Measurements from ENCODE around the gene MAP2K3.

MAP2K3 gene

GRCh38 chr17:21240369-21241055, 44.0 kb upstream of the MAP2K3 start:
- Histone ChIP-seq H3K23ac (ENCODE audit: low read depth, low read length, poor library complexity) (no peak overlapping the region), H3K4me2 (ENCODE audit: insufficient read depth, low read length, poor library complexity, severe bottlenecking) (no peak overlapping the region), H2BK12ac (ENCODE audit: low read length) (peak overlapping the region; percentile 4), H3K4me3 (ENCODE audit: low read length in 2 of 2) (no peak overlapping the region), H4K91ac (ENCODE audit: low read depth, low read length, poor library complexity) (no peak overlapping the region), H2AK5ac (ENCODE audit: low read depth, low read length) (peak overlapping the region; percentile 3), H3K9me3 (replicated peaks in 1 of 2; ENCODE audit: control insufficient read depth in 2 of 2, insufficient read depth in 1 of 2, low read depth in 1 of 2, low read length in 2 of 2) (no peaks in the 10 kb centered on the region), H2BK15ac (ENCODE audit: low read length) (peak overlapping the region; percentile 15), H3K27me3 (ENCODE audit: control insufficient read depth in 3 of 3, insufficient read depth in 3 of 3, low read depth in 1 of 3, low read length in 3 of 3) (no peaks in the 10 kb centered on the region), H3K4me1 (ENCODE audit: control insufficient read depth in 2 of 2, insufficient read depth in 1 of 2, low read depth in 1 of 2, low read length in 2 of 2) (peaks cover 14 to 18% of the 10 kb centered on the region in 2 donors), H4K8ac (ENCODE audit: low read depth, low read length) (no peak overlapping the region), H2BK5ac (ENCODE audit: low read length) (no peak overlapping the region), H3K4ac (ENCODE audit: low read length) (no peak overlapping the region), H3K18ac (ENCODE audit: low read length) (peak overlapping the region; percentile 89), H3K14ac (ENCODE audit: low read length) (no peak overlapping the region), H2AFZ (ENCODE audit: low read length) (peak overlapping the region; percentile 56), H3K36me3 (replicated peaks in 1 of 2; ENCODE audit: control insufficient read depth in 2 of 2, insufficient read depth in 2 of 2, low read length in 2 of 2) (no peaks in the 10 kb centered on the region), H3K9ac (ENCODE audit: low read depth, low read length, poor library complexity) (no peak overlapping the region), H3K79me1 (ENCODE audit: low read depth, low read length) (no peaks in the 10 kb centered on the region), H2BK120ac (ENCODE audit: low read depth, low read length) (no peak overlapping the region), H3K27ac (replicated peaks; ENCODE audit: low read length) (no peak overlapping the region)
- DNase-seq (ENCODE audit: low spot score), result no peak
- no CpG with 5 or more reads among the region's 25 CpGs for WGBS, 2 donors (ENCODE audit: extremely low coverage in 2 of 2, insufficient read length in 2 of 2, insufficient replicate concordance in 1 of 2)

GRCh38 chr17:21241564-21241963, 42.9 kb upstream of the MAP2K3 start:
- Histone ChIP-seq H2BK5ac (ENCODE audit: low read length) (peak overlapping the region; percentile 39), H2BK12ac (ENCODE audit: low read length) (no peak overlapping the region), H3K9me3 (replicated peaks in 1 of 2; ENCODE audit: control insufficient read depth in 2 of 2, insufficient read depth in 1 of 2, low read depth in 1 of 2, low read length in 2 of 2) (no peaks in the 10 kb centered on the region), H2AFZ (ENCODE audit: low read length) (no peak overlapping the region), H3K14ac (ENCODE audit: low read length) (no peak overlapping the region), H3K23ac (ENCODE audit: low read depth, low read length, poor library complexity) (no peak overlapping the region), H3K27me3 (ENCODE audit: control insufficient read depth in 3 of 3, insufficient read depth in 3 of 3, low read depth in 1 of 3, low read length in 3 of 3) (no peaks in the 10 kb centered on the region), H4K91ac (ENCODE audit: low read depth, low read length, poor library complexity) (no peak overlapping the region), H3K9ac (ENCODE audit: low read depth, low read length, poor library complexity) (peak overlapping the region; percentile 50), H3K4ac (ENCODE audit: low read length) (no peak overlapping the region), H3K79me1 (ENCODE audit: low read depth, low read length) (peaks cover under 1% of the 10 kb centered on the region), H2AK5ac (ENCODE audit: low read depth, low read length) (peak overlapping the region; percentile 31), H3K4me1 (ENCODE audit: control insufficient read depth in 2 of 2, insufficient read depth in 1 of 2, low read depth in 1 of 2, low read length in 2 of 2) (peaks cover 14 to 18% of the 10 kb centered on the region in 2 donors), H3K36me3 (replicated peaks in 1 of 2; ENCODE audit: control insufficient read depth in 2 of 2, insufficient read depth in 2 of 2, low read length in 2 of 2) (no peaks in the 10 kb centered on the region), H3K4me2 (ENCODE audit: insufficient read depth, low read length, poor library complexity, severe bottlenecking) (no peak overlapping the region), H3K27ac (replicated peaks; ENCODE audit: low read length) (no peak overlapping the region), H3K18ac (ENCODE audit: low read length) (peak overlapping the region; percentile 84), H4K8ac (ENCODE audit: low read depth, low read length) (no peak overlapping the region), H2BK120ac (ENCODE audit: low read depth, low read length) (no peak overlapping the region), H2BK15ac (ENCODE audit: low read length) (peak overlapping the region; percentile 38), H3K4me3 (ENCODE audit: low read length in 2 of 2) (no peak overlapping the region)
- no peak for DNase-seq (ENCODE audit: low spot score)
- no CpG with 5 or more reads among the region's 11 CpGs for WGBS, 2 donors (ENCODE audit: extremely low coverage in 2 of 2, insufficient read length in 2 of 2, insufficient replicate concordance in 1 of 2)

- no peak overlapping the region for H4K91ac ChIP-seq (ENCODE audit: low read depth, low read length, poor library complexity)
- no peak overlapping the region for H3K4ac ChIP-seq (ENCODE audit: low read length)
- H2BK5ac ChIP-seq (ENCODE audit: low read length), result peak overlapping the region; percentile 39
- H3K79me1 ChIP-seq (ENCODE audit: low read depth, low read length), result peaks cover 3% of the 10 kb centered on the region
- WGBS, 2 donors (ENCODE audit: extremely low coverage in 2 of 2, insufficient read length in 2 of 2, insufficient replicate concordance in 1 of 2), result no CpG with 5 or more reads among the region's 11 CpGs
- peak overlapping the region; percentile 64 for H2BK12ac ChIP-seq (ENCODE audit: low read length)
- no peak for DNase-seq (ENCODE audit: low spot score)
- H3K9ac ChIP-seq (ENCODE audit: low read depth, low read length, poor library complexity), result peak overlapping the region; percentile 50
- no peak overlapping the region for H3K4me3 ChIP-seq (ENCODE audit: low read length in 2 of 2)
- H3K27me3 ChIP-seq (ENCODE audit: control insufficient read depth in 3 of 3, insufficient read depth in 3 of 3, low read depth in 1 of 3, low read length in 3 of 3), result no peaks in the 10 kb centered on the region
- H3K27ac ChIP-seq (replicated peaks; ENCODE audit: low read length), result no peak overlapping the region
- H2AK5ac ChIP-seq (ENCODE audit: low read depth, low read length), result peak overlapping the region; percentile 14
- H2BK15ac ChIP-seq (ENCODE audit: low read length), result no peak overlapping the region
- peaks cover 14 to 18% of the 10 kb centered on the region in 2 donors for H3K4me1 ChIP-seq (ENCODE audit: control insufficient read depth in 2 of 2, insufficient read depth in 1 of 2, low read depth in 1 of 2, low read length in 2 of 2)
- H3K14ac ChIP-seq (ENCODE audit: low read length), result no peak overlapping the region
- no peak overlapping the region for H3K4me2 ChIP-seq (ENCODE audit: insufficient read depth, low read length, poor library complexity, severe bottlenecking)
- H3K9me3 ChIP-seq (replicated peaks in 1 of 2; ENCODE audit: control insufficient read depth in 2 of 2, insufficient read depth in 1 of 2, low read depth in 1 of 2, low read length in 2 of 2), result no peaks in the 10 kb centered on the region
- H3K18ac ChIP-seq (ENCODE audit: low read length), result peak overlapping the region; percentile 4
- no peak overlapping the region for H2BK120ac ChIP-seq (ENCODE audit: low read depth, low read length)
- no peak overlapping the region for H2AFZ ChIP-seq (ENCODE audit: low read length)
- H3K36me3 ChIP-seq (replicated peaks in 1 of 2; ENCODE audit: control insufficient read depth in 2 of 2, insufficient read depth in 2 of 2, low read length in 2 of 2), result no peaks in the 10 kb centered on the region
- H4K8ac ChIP-seq (ENCODE audit: low read depth, low read length), result no peak overlapping the region
- H3K23ac ChIP-seq (ENCODE audit: low read depth, low read length, poor library complexity), result no peak overlapping the region
Measured at GRCh38 chr17:21242026-21242697, 42.3 kb upstream of the MAP2K3 start.

DNA sequence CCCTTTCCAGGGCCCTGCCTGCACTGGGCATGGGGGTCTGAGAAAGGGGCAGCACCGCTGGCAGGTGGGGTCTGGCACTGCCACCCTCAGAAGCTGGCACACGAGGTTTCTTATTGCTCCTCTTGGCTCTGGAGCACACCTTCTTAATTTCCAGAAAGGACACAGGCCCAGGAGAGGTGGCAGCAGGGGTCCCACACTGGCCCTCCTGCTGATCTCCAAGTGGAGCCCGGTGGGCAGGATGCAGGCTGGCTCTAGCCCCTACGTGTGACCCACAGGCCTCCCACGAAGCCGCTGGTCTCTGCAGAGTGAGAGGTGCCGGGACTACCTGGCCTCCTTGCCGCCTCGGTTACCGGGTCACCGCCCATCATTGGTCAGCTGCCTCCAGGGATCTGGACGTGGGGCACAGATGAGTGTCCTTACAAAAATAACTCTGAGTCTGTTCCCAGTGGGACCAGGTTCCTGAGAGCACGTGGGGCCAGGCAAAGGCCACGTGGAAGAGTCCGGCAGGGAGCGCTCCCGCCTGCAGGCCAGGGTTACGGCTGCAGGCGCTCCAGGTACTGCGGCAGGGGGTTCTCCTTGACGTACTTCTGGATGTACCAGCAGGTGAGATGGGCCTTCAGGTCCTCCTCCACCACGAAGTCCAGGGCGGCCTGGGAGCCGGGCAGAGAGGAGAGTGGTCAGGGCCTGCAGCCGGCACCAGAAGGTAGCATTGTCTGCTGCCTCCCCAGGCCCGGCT, 41.6 kb upstream of the MAP2K3 start:
- no peak overlapping the region for H4K8ac ChIP-seq (ENCODE audit: low read depth, low read length)
- peak overlapping the region; percentile 13 for H3K23ac ChIP-seq (ENCODE audit: low read depth, low read length, poor library complexity)
- no peak overlapping the region for H3K4ac ChIP-seq (ENCODE audit: low read length)
- H3K14ac ChIP-seq (ENCODE audit: low read length), result no peak overlapping the region
- no peak overlapping the region for H2BK15ac ChIP-seq (ENCODE audit: low read length)
- peak overlapping the region; percentile 69 for H2BK12ac ChIP-seq (ENCODE audit: low read length)
- H2BK5ac ChIP-seq (ENCODE audit: low read length), result no peak overlapping the region
- H2BK120ac ChIP-seq (ENCODE audit: low read depth, low read length), result no peak overlapping the region
- no peaks in the 10 kb centered on the region for H3K9me3 ChIP-seq (replicated peaks in 1 of 2; ENCODE audit: control insufficient read depth in 2 of 2, insufficient read depth in 1 of 2, low read depth in 1 of 2, low read length in 2 of 2)
- no peaks in the 10 kb centered on the region for H3K36me3 ChIP-seq (replicated peaks in 1 of 2; ENCODE audit: control insufficient read depth in 2 of 2, insufficient read depth in 2 of 2, low read length in 2 of 2)
- H3K18ac ChIP-seq (ENCODE audit: low read length), result peak overlapping the region; percentile 40
- no peak overlapping the region for H2AK5ac ChIP-seq (ENCODE audit: low read depth, low read length)
- no peak overlapping the region for H3K4me2 ChIP-seq (ENCODE audit: insufficient read depth, low read length, poor library complexity, severe bottlenecking)
- peaks cover 14 to 18% of the 10 kb centered on the region in 2 donors for H3K4me1 ChIP-seq (ENCODE audit: control insufficient read depth in 2 of 2, insufficient read depth in 1 of 2, low read depth in 1 of 2, low read length in 2 of 2)
- H3K27me3 ChIP-seq (ENCODE audit: control insufficient read depth in 3 of 3, insufficient read depth in 3 of 3, low read depth in 1 of 3, low read length in 3 of 3), result no peaks in the 10 kb centered on the region
- no peak for DNase-seq (ENCODE audit: low spot score)
- WGBS, 2 donors (ENCODE audit: extremely low coverage in 2 of 2, insufficient read length in 2 of 2, insufficient replicate concordance in 1 of 2), result no CpG with 5 or more reads among the region's 26 CpGs
- H4K91ac ChIP-seq (ENCODE audit: low read depth, low read length, poor library complexity), result no peak overlapping the region
- H3K9ac ChIP-seq (ENCODE audit: low read depth, low read length, poor library complexity), result peak overlapping the region; percentile 3
- H3K27ac ChIP-seq (replicated peaks; ENCODE audit: low read length), result no peak overlapping the region
- H2AFZ ChIP-seq (ENCODE audit: low read length), result no peak overlapping the region
- H3K4me3 ChIP-seq (ENCODE audit: low read length in 2 of 2), result no peak overlapping the region
- H3K79me1 ChIP-seq (ENCODE audit: low read depth, low read length), result peaks cover 3% of the 10 kb centered on the region

All from neuronal stem cell (in vitro differentiated cells).